Spleen (tissue), 7 donors: ENCODE measurements around the gene ZNF784.

ENCODE experiments used
- POLR2A ChIP-seq, 3 donors: fragments of 450-650 bp; IDR thresholded peaks; one replicate each; pipeline ENCODE4 v1.5.1; 2017; ENCODE audit warnings: antibody characterized with exemption in 3 of 3, mild to moderate bottlenecking in 1 of 3
- POLR2AphosphoS5 ChIP-seq, 3 donors: sonication (generic); formaldehyde crosslinking; IDR thresholded peaks; one replicate each; pipeline ENCODE4 v1.5.1; 2017; ENCODE audit warnings: antibody characterized with exemption in 3 of 3
- TF ChIP-seq, protein P1 (sequence below), 11 experiments: fragments of 200-600 bp in 7 of 11; fragments of 450-650 bp in 4 of 11; sonication (generic) in 4 of 11; IDR thresholded peaks in 8 of 11; conservative IDR thresholded peaks in 3 of 11; 1 replicate in 7 of 11; 2 replicates in 4 of 11; pipeline versions ENCODE4 v1.4.0 to v1.8.0; 2016 to 2021; ENCODE audit warnings: antibody characterized with exemption in 11 of 11, inconsistent platforms in 4 of 11, mild to moderate bottlenecking in 1 of 11
- donor health status: DM: no; HTN: no; CAD: no; lungs with moderate emphysema.
- donor health status: DM: no; HTN: no; CAD: no.
- donor health status: DM: no; HTN: no; CAD: no.

DNA sequence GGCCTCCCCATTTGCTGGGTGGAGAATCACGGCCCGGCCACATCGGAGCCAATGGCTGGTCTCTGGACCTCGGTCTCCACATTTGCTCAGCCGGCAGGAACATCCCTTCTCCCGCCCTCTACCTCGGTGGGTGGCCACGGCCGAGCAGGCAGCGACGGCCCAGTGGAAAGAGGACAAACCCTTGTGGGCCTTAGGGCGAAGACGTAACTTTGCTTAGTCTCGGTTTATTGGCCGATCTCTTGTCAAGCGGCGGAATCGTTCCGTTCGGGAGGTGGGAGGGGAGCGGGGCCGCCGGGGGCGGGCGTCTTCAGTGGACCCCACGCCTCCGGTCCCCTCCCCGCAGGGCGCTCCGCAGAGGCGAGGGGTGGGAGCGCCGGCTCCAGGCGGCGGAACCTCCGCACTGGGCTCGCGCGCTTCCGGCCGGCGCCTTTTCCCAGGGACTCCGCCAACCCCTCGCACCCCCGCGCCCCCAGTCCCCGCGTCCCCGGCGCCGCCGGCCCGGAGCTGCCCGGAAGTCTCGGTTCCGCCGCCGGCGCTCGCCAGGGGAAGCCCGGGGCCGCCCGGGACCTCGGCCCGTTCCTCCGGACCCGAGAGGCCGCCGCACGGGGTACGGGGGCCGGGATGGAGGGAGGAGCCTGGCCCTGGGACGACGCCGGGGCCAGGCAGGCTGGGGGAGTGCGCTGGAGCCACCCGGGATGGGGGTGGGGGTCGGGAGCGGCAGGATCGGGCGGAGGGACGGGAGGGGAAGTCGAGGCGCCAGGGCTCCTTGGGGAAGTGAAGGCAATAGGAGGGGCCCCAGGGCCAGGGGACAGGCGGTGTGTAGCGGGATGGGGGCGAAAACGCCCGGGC lies 16.4 kb upstream of the ZNF784 start, which contains the start of gene ZNF580:
- TF ChIP-seq, protein P1, sequence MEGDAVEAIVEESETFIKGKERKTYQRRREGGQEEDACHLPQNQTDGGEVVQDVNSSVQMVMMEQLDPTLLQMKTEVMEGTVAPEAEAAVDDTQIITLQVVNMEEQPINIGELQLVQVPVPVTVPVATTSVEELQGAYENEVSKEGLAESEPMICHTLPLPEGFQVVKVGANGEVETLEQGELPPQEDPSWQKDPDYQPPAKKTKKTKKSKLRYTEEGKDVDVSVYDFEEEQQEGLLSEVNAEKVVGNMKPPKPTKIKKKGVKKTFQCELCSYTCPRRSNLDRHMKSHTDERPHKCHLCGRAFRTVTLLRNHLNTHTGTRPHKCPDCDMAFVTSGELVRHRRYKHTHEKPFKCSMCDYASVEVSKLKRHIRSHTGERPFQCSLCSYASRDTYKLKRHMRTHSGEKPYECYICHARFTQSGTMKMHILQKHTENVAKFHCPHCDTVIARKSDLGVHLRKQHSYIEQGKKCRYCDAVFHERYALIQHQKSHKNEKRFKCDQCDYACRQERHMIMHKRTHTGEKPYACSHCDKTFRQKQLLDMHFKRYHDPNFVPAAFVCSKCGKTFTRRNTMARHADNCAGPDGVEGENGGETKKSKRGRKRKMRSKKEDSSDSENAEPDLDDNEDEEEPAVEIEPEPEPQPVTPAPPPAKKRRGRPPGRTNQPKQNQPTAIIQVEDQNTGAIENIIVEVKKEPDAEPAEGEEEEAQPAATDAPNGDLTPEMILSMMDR (IDR thresholded peaks at IDR 0.05 in 8 of 11, conservative IDR thresholded peaks at IDR 0.05 in 3 of 11): no peak
- TF ChIP-seq POLR2A (IDR thresholded peaks at IDR 0.05): peak in 1 of 3 donors; percentile 3
- peak; percentile 34 to 70 (median 59) for TF ChIP-seq POLR2AphosphoS5 (IDR thresholded peaks at IDR 0.05)
